ENCODE data around the gene DDX10.

GRCh38 chr11:108654994-108655631, 9.8 kb upstream of the DDX10 start:
- TF ChIP-seq FOXA1 (IDR thresholded peaks at IDR 0.05) (no peak), HNF4G (IDR thresholded peaks at IDR 0.05) (no peak), TAF1 (conservative IDR thresholded peaks at IDR 0.05) (no peak), GABPA (IDR thresholded peaks at IDR 0.05 in 1 of 2, conservative IDR thresholded peaks at IDR 0.05 in 1 of 2) (no peak), YY1 (IDR thresholded peaks at IDR 0.05) (no peak)
- TF ChIP-seq, protein P1, sequence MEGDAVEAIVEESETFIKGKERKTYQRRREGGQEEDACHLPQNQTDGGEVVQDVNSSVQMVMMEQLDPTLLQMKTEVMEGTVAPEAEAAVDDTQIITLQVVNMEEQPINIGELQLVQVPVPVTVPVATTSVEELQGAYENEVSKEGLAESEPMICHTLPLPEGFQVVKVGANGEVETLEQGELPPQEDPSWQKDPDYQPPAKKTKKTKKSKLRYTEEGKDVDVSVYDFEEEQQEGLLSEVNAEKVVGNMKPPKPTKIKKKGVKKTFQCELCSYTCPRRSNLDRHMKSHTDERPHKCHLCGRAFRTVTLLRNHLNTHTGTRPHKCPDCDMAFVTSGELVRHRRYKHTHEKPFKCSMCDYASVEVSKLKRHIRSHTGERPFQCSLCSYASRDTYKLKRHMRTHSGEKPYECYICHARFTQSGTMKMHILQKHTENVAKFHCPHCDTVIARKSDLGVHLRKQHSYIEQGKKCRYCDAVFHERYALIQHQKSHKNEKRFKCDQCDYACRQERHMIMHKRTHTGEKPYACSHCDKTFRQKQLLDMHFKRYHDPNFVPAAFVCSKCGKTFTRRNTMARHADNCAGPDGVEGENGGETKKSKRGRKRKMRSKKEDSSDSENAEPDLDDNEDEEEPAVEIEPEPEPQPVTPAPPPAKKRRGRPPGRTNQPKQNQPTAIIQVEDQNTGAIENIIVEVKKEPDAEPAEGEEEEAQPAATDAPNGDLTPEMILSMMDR (IDR thresholded peaks at IDR 0.05; ENCODE audit: low read depth, low read length, missing input control): peak; percentile 62
- TF ChIP-seq, protein P2, sequence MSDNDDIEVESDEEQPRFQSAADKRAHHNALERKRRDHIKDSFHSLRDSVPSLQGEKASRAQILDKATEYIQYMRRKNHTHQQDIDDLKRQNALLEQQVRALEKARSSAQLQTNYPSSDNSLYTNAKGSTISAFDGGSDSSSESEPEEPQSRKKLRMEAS (IDR thresholded peaks at IDR 0.05): no peak
